ENCODE measurements around the gene EPHA7. TPM values are rescaled to one million over a fixed set of nuclear protein-coding genes. Genes with fewer than 3 reads are reported as not detected.

Gene EPHA7
- total RNA-seq, 1 experiment from 2014 or later, result 9.5 TPM

- Histone ChIP-seq H4K91ac (ENCODE audit: insufficient read length, low read depth, low read length) (no peak overlapping the region), H4K20me1 (ENCODE audit: control insufficient read depth, insufficient read depth, insufficient read length) (no peaks in the 10 kb centered on the region), H2BK12ac (ENCODE audit: insufficient read length, low read depth, low read length) (no peak overlapping the region), H3K14ac (ENCODE audit: insufficient read depth, low read length) (no peak overlapping the region), H3K18ac (ENCODE audit: insufficient read length, low read depth, low read length) (no peak overlapping the region), H3K56ac (ENCODE audit: insufficient read length, low read depth, low read length) (no peak overlapping the region), H3K9ac (ENCODE audit: extremely low read depth, insufficient read length, low read length) (no peak overlapping the region), H2BK5ac (ENCODE audit: insufficient read length, low read length) (no peak overlapping the region), H3K27ac (ENCODE audit: insufficient read length, low read depth, low read length) (no peak overlapping the region), H3K4ac (ENCODE audit: low read depth, low read length) (no peak overlapping the region), H3K23me2 (ENCODE audit: insufficient read length, low read depth, low read length, poor library complexity, severe bottlenecking) (no peaks in the 10 kb centered on the region), H2BK20ac (ENCODE audit: low read depth, low read length, poor library complexity, severe bottlenecking) (no peak overlapping the region), H3T11ph (ENCODE audit: low read length) (no peak overlapping the region), H2AFZ (ENCODE audit: low read length) (no peak overlapping the region), H4K5ac (ENCODE audit: insufficient read length, low read depth, low read length) (no peak overlapping the region), H2BK15ac (ENCODE audit: low read depth, low read length) (no peak overlapping the region), H3K79me2 (ENCODE audit: insufficient read depth, low read length) (no peaks in the 10 kb centered on the region), H4K8ac (replicated peaks; ENCODE audit: insufficient read length, low read depth, low read length) (no peak overlapping the region), H3K79me1 (ENCODE audit: insufficient read depth, low read depth, low read length, poor library complexity, severe bottlenecking) (no peaks in the 10 kb centered on the region), H3K27me3 (ENCODE audit: insufficient read depth, low read length) (no peaks in the 10 kb centered on the region), H3K4me1 (ENCODE audit: insufficient read depth, low read length) (no peaks in the 10 kb centered on the region), H3K9me3 (ENCODE audit: control insufficient read depth, low read depth, low read length) (no peaks in the 10 kb centered on the region), H2BK120ac (ENCODE audit: low read depth, low read length, poor library complexity, severe bottlenecking) (no peak overlapping the region), H2AK5ac (ENCODE audit: insufficient read length, low read length) (no peak overlapping the region), H3K4me2 (ENCODE audit: insufficient read depth, insufficient read length, low read length) (no peak overlapping the region), H3K23ac (ENCODE audit: insufficient read length, low read depth, low read length) (no peak overlapping the region)
- no peak overlapping the region for H3K4me3 Mint-ChIP-seq
- peaks cover 2 to 12% of the 10 kb centered on the region in 2 experiments for H3K4me1 Mint-ChIP-seq
- H3K9me3 Mint-ChIP-seq, result no peaks in the 10 kb centered on the region; a peak in 1 of 5 replicates
- no peaks in the 10 kb centered on the region for H3K27me3 Mint-ChIP-seq (ENCODE audit: low read depth)
- peak overlapping the region in 2 of 3 experiments; percentile 6 to 87; a peak in 3 of 7 replicates for H3K27ac Mint-ChIP-seq
- no peaks in the 10 kb centered on the region; a peak in 1 of 7 replicates for H3K36me3 Mint-ChIP-seq (ENCODE audit: insufficient read depth in 1 of 3, low read depth in 3 of 3)
- DNase-seq, result no peak
- TF ChIP-seq CTCF (conservative IDR thresholded peaks at IDR 0.05), result no peak
- WGBS (ENCODE audit: extremely low coverage, insufficient read length, low lambda C conversion rate), result no CpG with 5 or more reads among the region's 4 CpGs
Observed at GRCh38 chr6:93468291-93468690, 48.9 kb upstream of the EPHA7 start.

Measured in H9 (cell line).